GM12891 (cell line): Measurements from ENCODE around the gene SORBS1.

Experiments
- DNase-seq: peaks from one replicate; pipeline ENCODE4 v3.0.0; 2011; ENCODE audit warnings: low spot score; ENCODE audit not compliant: insufficient read length
- FAIRE-seq: peaks from 2 replicates; lab custom pipeline; 2011; peaks lifted over from hg19 to GRCh38; lab: Jason Lieb, UNC
- PAX5 ChIP-seq: IDR thresholded peaks from 2 replicates; pipeline ENCODE4 v1.6.1; 2011; ENCODE audit warnings: low read length, moderate library complexity, mild to moderate bottlenecking; ENCODE audit not compliant: insufficient read depth, severe bottlenecking
- POLR2A ChIP-seq: IDR thresholded peaks from 2 replicates; pipeline ENCODE4 v1.6.1; 2011; ENCODE audit warnings: low read depth, low read length, control low read depth
- POLR2AphosphoS5 ChIP-seq: IDR thresholded peaks from 2 replicates; pipeline ENCODE4 v1.6.1; 2011; ENCODE audit warnings: low read depth, low read length, control low read depth
- POU2F2 ChIP-seq: IDR thresholded peaks from 2 replicates; pipeline ENCODE4 v1.6.1; 2011; ENCODE audit warnings: low read depth, mild to moderate bottlenecking, control low read depth, low read length, moderate library complexity
- SPI1 ChIP-seq: IDR thresholded peaks from 2 replicates; pipeline ENCODE4 v1.6.1; 2011; ENCODE audit warnings: low read depth, low read length, control low read depth
- TAF1 ChIP-seq: IDR thresholded peaks from 2 replicates; pipeline ENCODE4 v1.6.1; 2011; ENCODE audit warnings: low read depth, low read length, control low read depth

Gene SORBS1

GRCh38 chr10:95268438-95268837 lies 292.7 kb downstream of the SORBS1 start:
- DNase-seq (no peak), FAIRE-seq (no peak)
- no peak for TF ChIP-seq POU2F2
- TF ChIP-seq PAX5: no peak
- peak; percentile 15; the same call in 1 of the 2 replicates for TF ChIP-seq POLR2A

GRCh38 chr10:95267251-95267650 lies 293.9 kb downstream of the SORBS1 start:
- FAIRE-seq: no peak
- TF ChIP-seq SPI1 (no peak), TAF1 (no peak), POU2F2 (no peak), POLR2AphosphoS5 (no peak), POLR2A (no peak), PAX5 (no peak)

GRCh38 chr10:95266674-95267095 lies 294.5 kb downstream of the SORBS1 start:
- no peak for TF ChIP-seq PAX5
- no peak for TF ChIP-seq TAF1
- TF ChIP-seq POLR2AphosphoS5: no peak
- no peak for TF ChIP-seq POLR2A
- peak; percentile 75 for TF ChIP-seq SPI1
- no peak for TF ChIP-seq POU2F2
- DNase-seq: peak; percentile 39
- FAIRE-seq: peak; percentile 43

More at GRCh38 chr10:95267251-95267650, 293.9 kb downstream of the SORBS1 start:
- DNase-seq: no peak

- no peak for DNase-seq
- FAIRE-seq: peak; percentile 23
Observed at GRCh38 chr10:95265572-95265971, 295.6 kb downstream of the SORBS1 start.

GRCh38 chr10:95264227-95265051 lies 296.7 kb downstream of the SORBS1 start:
- no peak for DNase-seq
- no peak for FAIRE-seq
- TF ChIP-seq TAF1 (no peak), POU2F2 (no peak)

More at GRCh38 chr10:95265572-95265971, 295.6 kb downstream of the SORBS1 start:
- TF ChIP-seq PAX5 (no peak), POLR2A (no peak), POU2F2 (no peak), SPI1 (no peak), POLR2AphosphoS5 (no peak)

GRCh38 chr10:95263864-95264226 lies 297.3 kb downstream of the SORBS1 start:
- FAIRE-seq: no peak
- TF ChIP-seq TAF1 (no peak), PAX5 (no peak), POLR2AphosphoS5 (no peak), SPI1 (no peak), POLR2A (no peak), POU2F2 (no peak)
- DNase-seq: no peak

GRCh38 chr10:95262763-95263518 lies 298.2 kb downstream of the SORBS1 start:
- DNase-seq (no peak), FAIRE-seq (no peak)
- TF ChIP-seq POLR2AphosphoS5 (no peak), TAF1 (no peak), POLR2A (no peak), PAX5 (no peak), POU2F2 (no peak), SPI1 (no peak)

GRCh38 chr10:95261926-95262325 lies 299.2 kb downstream of the SORBS1 start:
- DNase-seq: no peak
- no peak for FAIRE-seq
- TF ChIP-seq PAX5 (no peak), TAF1 (no peak), SPI1 (no peak)
